Mammary epithelial cell (primary cell): ENCODE results near the gene TSPAN11.

ENCODE experiments used
- CTCF ChIP-seq, 2 donors: IDR thresholded peaks in 1 of 2; conservative IDR thresholded peaks in 1 of 2; 2 replicates each; pipeline ENCODE4 v1.5.1; 2011 to 2012; ENCODE audit warnings: inconsistent platforms in 2 of 2, low read length in 2 of 2, mild to moderate bottlenecking in 2 of 2, control low read depth in 1 of 2, low read depth in 1 of 2; ENCODE audit not compliant: insufficient read depth in 1 of 2; ENCODE audit errors: extremely low read depth in 1 of 2
- EZH2 ChIP-seq: IDR thresholded peaks from 2 replicates; pipeline ENCODE4 v1.6.1; 2012; ENCODE audit warnings: low read length, inconsistent platforms, borderline replicate concordance

GRCh38 chr12:30965613-30965985 is 39.1 kb downstream of the TSPAN11 start:
- TF ChIP-seq CTCF (conservative IDR thresholded peaks at IDR 0.05 in 1 of 2, IDR thresholded peaks at IDR 0.05 in 1 of 2; ENCODE audit: extremely low read depth in 1 of 2, insufficient read depth in 1 of 2, low read depth in 1 of 2, low read length in 2 of 2) (peak in 1 of 2 donors; percentile 36), EZH2 (no peak)
